ENCODE measurements around the gene SPTBN1. TPM values are rescaled to one million over a fixed set of nuclear protein-coding genes. Genes with fewer than 3 reads are reported as not detected.
A peak's percentile ranks its signal among the peaks of the same experiment; 100 is the strongest.

Gene SPTBN1
- total RNA-seq, 2 donors from 2014 or later: 179 to 194 TPM

- DNase-seq: no peak
- WGBS, 2 experiments (ENCODE audit: insufficient coverage in 1 of 2, insufficient read length in 1 of 2): 69 to 87% methylated on average over 3 of the region's 3 CpGs
- Mint-ChIP-seq H3K27me3 (ENCODE audit: insufficient read depth) (no peaks in the 10 kb centered on the region), H3K4me3 (no peak overlapping the region), H3K9me3 (no peaks in the 10 kb centered on the region), H3K36me3 (ENCODE audit: low read depth) (peaks cover 14% of the 10 kb centered on the region), H3K27ac (peak overlapping the region; percentile 22), H3K4me1 (peaks cover 51% of the 10 kb centered on the region)
- Histone ChIP-seq H3K9me3 (ENCODE audit: control insufficient read depth, low read length) (no peaks in the 10 kb centered on the region), H3K36me3 (ENCODE audit: control insufficient read depth, insufficient read depth, low read length) (peaks cover 11% of the 10 kb centered on the region), H3K27ac (ENCODE audit: low read depth, low read length) (peak overlapping the region; percentile 44), H3K27me3 (ENCODE audit: control insufficient read depth, insufficient read depth, low read length, poor library complexity, severe bottlenecking) (no peaks in the 10 kb centered on the region), H3K4me3 (ENCODE audit: low read length) (no peak overlapping the region), H3K4me1 (ENCODE audit: control insufficient read depth, insufficient read depth, low read length) (peaks cover 30% of the 10 kb centered on the region), H3K9ac (ENCODE audit: extremely low read depth, low read length, poor library complexity, severe bottlenecking) (no peak overlapping the region)
- TF ChIP-seq CTCF (conservative IDR thresholded peaks at IDR 0.05): no peak
Observed at GRCh38 chr2:54569745-54570301, 113.7 kb downstream of the SPTBN1 start.

DNA sequence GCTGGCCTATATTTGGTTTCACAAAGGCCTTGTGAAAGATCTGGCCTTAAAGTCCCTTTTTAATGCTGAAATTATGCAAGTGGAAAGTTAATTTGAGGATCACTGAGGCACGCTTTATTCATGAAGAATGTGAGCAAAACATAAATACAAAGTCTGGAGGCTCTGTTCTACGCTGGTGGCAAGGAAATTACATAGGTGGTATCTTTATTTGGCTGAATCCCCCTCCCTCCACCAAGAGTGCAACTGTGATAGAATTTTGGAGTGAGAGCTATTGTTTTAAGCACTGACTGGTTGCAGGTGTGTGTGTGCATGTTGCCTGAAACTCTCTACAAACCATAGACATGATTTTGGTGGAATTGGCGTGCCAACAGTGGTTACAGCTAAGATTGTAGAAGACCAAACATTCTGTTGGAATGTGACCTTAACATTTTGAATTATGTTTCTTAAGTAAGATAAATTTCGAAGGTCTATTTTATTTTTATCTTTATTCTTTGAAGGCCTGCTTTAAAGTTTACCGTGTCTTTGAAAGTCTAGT is 114.3 kb downstream of the SPTBN1 start:
- H3K27me3 ChIP-seq (ENCODE audit: control insufficient read depth, insufficient read depth, low read length, poor library complexity, severe bottlenecking): no peaks in the 10 kb centered on the region
- Mint-ChIP-seq H3K4me3 (no peak overlapping the region), H3K27ac (peak overlapping the region; percentile 22), H3K36me3 (ENCODE audit: low read depth) (peaks cover 16% of the 10 kb centered on the region), H3K27me3 (ENCODE audit: insufficient read depth) (no peaks in the 10 kb centered on the region), H3K4me1 (peaks cover 55% of the 10 kb centered on the region), H3K9me3 (no peaks in the 10 kb centered on the region)
- peaks cover 30% of the 10 kb centered on the region for H3K4me1 ChIP-seq (ENCODE audit: control insufficient read depth, insufficient read depth, low read length)
- DNase-seq: no peak
- peak overlapping the region; percentile 44 for H3K27ac ChIP-seq (ENCODE audit: low read depth, low read length)
- 88 to 94% methylated on average over 4 to 5 of the region's 5 CpGs for WGBS, 2 experiments (ENCODE audit: insufficient coverage in 1 of 2, insufficient read length in 1 of 2)
- TF ChIP-seq CTCF (conservative IDR thresholded peaks at IDR 0.05): no peak
- no peak overlapping the region for H3K4me3 ChIP-seq (ENCODE audit: low read length)
- H3K36me3 ChIP-seq (ENCODE audit: control insufficient read depth, insufficient read depth, low read length): peaks cover 11% of the 10 kb centered on the region
- no peak overlapping the region for H3K9ac ChIP-seq (ENCODE audit: extremely low read depth, low read length, poor library complexity, severe bottlenecking)
- no peaks in the 10 kb centered on the region for H3K9me3 ChIP-seq (ENCODE audit: control insufficient read depth, low read length)

GRCh38 chr2:54570925-54571694 is 115.0 kb downstream of the SPTBN1 start:
- Mint-ChIP-seq H3K9me3 (no peaks in the 10 kb centered on the region), H3K36me3 (ENCODE audit: low read depth) (peaks cover 17% of the 10 kb centered on the region), H3K4me1 (peaks cover 58% of the 10 kb centered on the region), H3K4me3 (no peak overlapping the region), H3K27me3 (ENCODE audit: insufficient read depth) (no peaks in the 10 kb centered on the region), H3K27ac (no peak overlapping the region)
- Histone ChIP-seq H3K9me3 (ENCODE audit: control insufficient read depth, low read length) (no peaks in the 10 kb centered on the region), H3K4me3 (ENCODE audit: low read length) (no peak overlapping the region), H3K27ac (ENCODE audit: low read depth, low read length) (no peak overlapping the region), H3K9ac (ENCODE audit: extremely low read depth, low read length, poor library complexity, severe bottlenecking) (no peak overlapping the region), H3K27me3 (ENCODE audit: control insufficient read depth, insufficient read depth, low read length, poor library complexity, severe bottlenecking) (no peaks in the 10 kb centered on the region), H3K4me1 (ENCODE audit: control insufficient read depth, insufficient read depth, low read length) (peaks cover 30% of the 10 kb centered on the region), H3K36me3 (ENCODE audit: control insufficient read depth, insufficient read depth, low read length) (peaks cover 6% of the 10 kb centered on the region)
- TF ChIP-seq CTCF (conservative IDR thresholded peaks at IDR 0.05): no peak
- DNase-seq: no peak
- 63 to 68% methylated on average over 5 to 10 of the region's 10 CpGs for WGBS, 2 experiments (ENCODE audit: insufficient coverage in 1 of 2, insufficient read length in 1 of 2)

Measured in endodermal cell (in vitro differentiated cells).